ENCODE results near the gene CD81.
"Not testable (repeated sequence)": the region's sequence is repeated elsewhere in the genome, so short reads cannot be mapped to it uniquely, and the experiment has no call there.

CD81 gene

DNA sequence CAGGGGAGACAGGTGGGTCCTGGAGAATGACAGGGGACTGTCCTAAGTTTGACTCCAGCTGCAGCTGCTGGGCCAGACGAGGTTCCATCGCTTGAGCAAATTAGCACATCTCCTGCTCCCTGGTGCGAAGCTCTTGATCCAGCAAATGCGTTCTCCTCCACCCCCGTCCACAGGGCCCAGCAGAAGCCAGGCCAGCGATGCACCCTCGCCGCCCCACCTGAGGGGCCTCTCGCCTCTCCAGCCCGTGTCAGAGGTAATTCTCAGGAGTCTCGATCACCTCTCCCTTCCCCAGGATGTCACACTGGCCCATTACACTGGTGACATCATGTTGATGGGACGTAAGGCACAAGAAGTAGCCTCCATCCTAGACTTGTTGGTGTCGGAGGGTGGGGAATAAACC is 19.5 kb upstream of the CD81 start:
- DNase-seq: not testable (repeated sequence)

DNA sequence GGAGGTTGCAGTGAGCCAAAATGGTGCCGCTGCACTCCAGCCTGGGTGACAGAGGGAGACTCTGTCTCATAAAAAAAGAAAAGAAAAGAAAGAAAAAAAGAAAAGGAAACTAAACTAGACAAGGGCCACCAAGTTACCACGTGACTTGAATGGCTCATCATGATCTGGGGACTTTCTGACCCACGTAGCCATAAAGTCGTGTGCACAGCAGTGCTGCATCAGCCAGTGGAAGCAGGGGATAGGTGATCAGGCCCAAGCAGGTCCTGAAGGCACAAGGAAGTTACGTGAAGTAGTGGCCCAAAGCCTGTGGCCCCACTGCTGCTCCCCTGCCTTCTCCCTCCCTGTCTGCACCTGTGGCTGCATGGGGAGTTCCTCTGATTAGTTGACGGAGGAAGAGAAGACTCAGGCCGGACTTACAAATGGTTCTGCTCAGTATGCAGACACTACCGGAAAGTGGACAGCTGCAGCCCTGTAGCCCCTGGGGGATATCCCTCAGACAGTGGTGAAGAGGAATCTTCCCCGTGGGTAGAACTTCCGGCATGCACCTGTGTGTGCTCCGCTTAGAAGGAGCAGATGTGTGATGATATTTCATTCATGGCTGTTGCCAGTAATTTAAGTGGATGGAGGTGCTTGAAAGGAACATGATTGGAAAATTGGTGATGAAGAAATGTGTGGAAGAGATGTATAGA is 18.2 kb upstream of the CD81 start:
- no peak for DNase-seq

DNA sequence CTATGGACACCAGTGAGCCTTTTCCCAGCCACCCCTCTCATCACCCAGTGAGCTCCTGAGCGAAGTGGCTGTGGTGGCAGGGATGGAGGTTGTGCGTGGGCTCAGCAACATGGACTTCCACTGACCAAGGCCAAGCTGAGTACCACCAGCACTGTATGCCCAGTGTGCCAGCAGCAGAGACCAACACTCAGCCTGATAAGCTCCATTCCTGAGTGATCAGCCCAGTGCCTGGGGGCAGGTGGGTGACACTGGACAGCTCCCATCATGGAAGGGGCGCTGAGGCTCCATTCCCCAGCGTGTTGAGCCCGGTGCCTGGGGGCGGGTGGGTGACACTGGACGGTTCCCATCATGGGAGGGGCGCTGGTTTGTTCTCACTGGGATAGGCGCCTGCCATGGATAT is 17.6 kb upstream of the CD81 start:
- no peak for DNase-seq

DNA sequence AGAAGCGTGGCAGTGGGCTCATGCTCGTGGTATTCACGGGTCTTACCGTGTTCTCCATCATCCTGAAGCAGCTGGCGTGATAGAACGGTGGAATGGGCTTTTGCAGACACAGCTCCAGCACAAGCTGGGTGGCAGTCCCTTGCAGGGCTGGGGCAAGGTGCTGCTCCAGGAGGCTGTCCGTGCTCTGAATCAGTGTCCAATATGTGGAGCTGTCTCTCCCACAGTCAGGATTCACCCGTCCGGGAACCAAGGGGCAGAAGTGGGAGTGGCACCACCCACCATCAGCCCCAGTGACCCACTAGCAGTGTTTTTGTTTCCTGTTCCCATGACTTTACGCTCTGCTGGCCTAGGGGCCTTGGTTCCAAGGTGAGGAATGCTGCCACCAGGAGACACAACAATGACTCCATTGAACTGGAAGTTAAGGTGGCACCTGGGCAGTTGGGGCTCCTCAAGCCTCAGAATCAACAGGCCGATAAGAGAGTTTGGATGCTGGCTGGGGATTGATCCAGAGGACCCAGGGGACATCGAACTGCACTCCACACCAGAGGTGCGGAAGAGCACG is 16.9 kb upstream of the CD81 start:
- DNase-seq: no peak

DNA sequence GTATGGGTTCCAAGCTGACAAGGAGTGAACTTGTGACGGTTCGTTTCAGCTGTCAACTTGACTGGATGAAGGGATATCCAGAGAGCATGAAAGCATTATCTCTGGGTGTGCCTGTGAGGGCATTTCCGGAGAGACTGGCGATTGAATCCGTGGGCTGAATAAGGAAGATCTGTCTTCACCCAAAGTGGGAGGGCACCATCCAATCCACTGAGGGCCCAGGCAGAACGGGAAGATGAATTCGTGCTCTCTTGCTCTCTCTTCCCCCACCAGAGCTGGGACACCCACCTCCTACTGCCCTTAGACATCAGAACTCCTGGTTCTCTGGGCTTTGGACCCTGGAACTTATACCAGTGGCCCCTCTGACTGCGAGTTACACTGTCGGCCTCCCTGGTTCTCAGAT is 15.5 kb upstream of the CD81 start:
- DNase-seq: no peak

DNA sequence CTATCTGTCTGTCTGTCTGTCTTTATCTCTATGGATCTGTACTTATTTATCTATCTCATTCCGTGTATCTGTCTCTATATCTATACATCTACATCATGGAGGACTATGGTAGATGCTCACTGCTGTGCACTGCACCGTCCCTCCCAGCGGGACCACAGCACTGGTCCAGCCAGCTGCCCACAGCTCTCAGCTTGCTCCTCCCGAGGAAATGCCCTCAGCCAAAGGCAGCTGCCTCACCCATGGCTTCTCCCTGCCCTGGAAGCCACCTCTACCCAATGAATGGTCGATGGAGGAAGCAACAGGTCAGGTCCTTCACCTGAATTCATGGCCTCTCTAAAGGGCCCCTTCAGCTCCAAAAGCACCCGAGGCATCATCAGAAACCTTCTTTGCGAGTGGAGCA is 14.7 kb upstream of the CD81 start:
- DNase-seq: no peak

DNA sequence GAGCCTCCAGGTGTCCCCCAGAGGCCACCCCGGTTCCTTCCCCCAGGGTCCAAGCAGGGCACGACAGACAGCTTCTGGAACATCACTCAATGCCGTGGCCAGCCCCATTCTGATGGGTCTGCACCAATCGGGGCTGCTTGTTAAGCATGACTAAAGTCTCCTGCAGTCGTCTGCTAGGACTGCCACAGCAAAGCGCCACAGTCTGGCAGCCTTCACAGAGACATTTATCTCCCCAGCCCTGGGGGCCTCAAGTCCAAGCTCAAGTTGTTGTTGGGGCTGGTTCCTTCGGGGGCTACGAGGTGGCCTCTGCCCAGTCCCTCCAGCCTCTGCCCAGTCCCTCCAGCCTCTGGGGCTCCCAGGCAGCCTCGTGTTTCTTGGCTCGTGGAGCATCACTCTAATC is 14.0 kb upstream of the CD81 start:
- DNase-seq: no peak

DNA sequence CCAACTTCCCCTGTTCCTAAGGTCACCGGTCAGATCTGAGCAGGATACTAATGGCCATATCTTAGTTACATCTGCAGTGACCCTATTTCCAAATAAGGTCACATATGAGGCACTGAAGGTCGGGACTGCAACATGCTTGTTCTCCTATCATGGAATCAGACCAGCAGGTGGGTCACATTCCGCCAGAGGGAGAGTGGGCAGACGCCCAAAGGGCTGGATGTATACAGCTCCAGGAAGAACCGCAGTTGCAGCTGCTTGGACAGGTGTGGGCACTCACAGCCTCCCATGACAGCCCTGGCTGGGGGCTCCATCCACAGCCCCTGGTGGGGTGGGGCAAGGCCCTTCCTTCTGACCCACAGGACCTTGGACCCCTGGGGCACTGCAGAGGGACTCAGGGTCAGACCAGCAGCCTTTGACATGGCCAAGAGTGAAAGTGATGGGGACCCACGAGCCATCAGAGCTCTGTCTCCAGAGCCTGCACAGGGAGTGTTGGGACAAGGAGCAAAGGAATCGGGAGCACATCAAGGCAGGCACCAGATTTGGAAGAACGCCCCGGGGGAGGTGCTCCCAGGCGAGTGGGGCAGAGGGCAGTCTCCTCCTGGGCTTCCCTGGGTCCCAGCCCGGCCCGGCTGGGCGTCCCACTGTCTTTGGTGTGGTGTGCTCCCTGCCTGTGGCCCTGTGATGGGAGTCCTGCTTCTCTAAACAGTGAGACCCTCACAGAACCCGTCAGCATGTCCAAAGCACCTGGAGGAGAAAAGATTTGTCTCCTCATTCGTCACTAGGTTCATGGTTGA is 13.3 kb upstream of the CD81 start:
- DNase-seq: no peak

DNA sequence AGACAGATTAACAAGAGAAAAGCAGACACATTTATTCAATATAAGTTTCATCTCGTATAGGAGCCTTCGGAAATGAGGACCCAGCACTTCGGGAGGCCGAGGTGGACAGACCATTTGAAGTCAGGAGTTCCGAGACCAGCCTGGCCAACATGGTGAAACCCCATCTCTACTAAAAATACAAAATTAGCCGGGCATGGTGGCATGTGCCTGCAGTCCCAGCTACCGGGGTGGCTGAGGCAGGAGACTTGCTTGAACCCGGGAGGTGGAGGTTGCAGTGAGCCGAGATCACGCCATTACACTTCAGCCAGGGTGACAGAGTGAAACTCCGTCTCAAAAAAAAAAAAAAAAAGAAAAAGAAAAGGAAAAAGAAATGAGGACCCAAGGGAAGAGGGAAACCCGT is 12.7 kb upstream of the CD81 start:
- not testable (repeated sequence) for DNase-seq

DNA sequence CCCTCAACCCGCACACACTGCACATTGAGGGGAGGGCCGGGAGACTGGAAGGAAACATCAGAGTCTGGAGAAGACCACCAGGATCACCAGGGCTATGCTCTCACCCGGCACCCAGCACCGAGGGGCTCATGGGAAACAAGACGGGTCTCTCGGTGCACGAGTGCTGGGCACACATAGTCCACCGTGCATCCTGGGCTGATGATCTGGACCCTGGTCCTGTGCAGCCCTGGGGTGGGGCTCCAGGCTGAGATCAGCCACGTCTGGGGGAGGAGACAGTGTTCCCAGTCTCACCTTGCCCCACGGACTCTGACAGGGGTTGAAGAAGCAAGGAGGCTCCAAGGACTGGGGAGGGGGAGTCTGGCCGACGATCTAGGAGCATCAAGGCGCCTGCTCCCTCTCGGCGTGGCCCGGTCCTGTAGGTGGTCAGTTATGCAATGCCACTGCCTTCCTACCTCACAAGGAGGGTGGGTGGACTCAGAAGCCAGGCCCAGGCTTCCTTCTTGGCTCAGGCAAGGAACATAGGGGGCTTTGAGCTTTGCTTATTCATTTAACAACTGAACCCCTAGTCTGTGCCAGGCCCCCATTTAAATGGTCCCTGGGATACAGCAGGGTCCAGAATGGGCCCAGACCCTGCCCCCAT is 11.4 kb upstream of the CD81 start:
- no peak for DNase-seq

DNA sequence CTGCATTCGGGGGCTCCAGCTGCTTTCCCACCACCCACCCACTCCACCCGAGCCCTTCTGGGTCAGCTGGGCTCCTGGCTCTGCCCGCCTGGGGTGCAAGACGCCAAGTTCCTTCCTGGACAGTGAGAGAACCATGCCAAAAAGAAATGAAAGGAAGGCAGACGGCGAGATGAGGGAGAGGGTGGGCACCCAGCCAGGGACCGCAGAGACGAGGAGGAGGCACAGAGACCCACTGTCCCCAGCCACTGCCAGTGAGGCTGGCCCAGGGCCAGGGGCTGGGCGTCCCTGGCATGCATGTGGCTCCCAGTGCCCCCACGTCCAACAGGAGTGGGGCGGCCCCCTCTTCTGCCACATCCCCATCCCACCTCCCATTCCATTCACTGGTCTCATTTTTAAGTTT is 10.8 kb upstream of the CD81 start:
- peak; percentile 59 for DNase-seq

DNA sequence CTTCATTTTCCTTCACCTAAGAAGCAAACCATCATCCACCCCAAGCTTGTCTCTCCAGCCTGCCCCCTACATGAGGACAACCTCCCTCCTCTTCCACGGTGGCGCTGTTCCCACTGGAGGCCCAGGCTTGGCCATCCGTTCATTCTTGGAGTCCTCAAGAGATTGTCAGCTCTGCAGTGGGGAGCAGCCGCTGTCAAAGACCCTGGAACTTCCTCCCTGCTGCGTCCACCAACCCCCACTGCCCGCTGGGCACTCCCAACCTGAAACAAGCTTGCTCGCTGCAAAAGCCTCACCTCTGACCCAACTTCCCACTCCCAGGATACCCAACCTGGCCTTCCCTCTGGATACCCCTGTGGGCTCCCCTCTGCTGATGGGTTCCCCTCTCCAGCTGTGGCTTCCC is 10.4 kb upstream of the CD81 start:
- DNase-seq: no peak

DNA sequence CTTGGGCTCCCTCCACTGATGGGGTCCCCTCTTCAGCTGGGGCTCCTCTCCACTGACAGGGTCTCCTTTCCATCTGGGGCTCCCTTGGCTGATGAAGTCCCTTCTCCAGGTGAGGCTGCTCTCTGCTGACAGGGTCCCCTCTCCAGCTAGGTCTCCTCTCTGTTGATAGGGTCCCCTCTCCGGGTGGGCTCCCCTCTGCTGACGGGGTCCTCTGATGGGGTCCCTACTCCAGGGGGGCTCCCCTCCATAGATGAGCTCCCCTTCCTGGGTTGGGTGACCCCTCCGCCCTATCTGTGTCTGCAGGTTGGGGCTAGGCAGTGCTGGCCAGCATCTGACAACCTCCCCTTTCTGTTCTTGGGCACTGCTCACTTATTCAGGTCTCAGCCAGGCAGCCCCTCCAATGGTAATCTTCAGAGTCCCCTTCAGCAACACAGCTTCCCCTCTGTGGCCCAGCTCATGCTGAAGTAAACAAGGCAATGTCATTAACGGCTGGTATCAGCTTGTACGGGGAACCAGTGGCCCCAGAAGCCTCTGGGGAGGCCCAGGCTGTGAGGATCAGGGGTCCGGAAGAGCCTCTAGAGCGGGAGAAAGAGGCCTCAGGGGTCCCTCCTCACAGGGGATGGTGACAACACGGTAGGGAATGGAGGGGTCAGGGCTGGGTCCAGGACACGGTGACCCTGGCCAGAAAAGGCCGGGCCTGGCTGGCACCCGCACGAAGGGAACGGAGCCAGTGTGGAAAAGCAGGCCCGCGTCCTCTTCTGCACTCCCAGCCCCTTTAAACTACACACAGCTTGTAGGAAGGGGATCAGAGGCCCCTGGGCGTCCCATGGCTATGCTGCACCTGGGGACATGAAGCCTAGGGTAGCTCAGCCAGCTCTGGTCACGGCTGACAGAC is 9.6 kb upstream of the CD81 start:
- no peak for DNase-seq

DNA sequence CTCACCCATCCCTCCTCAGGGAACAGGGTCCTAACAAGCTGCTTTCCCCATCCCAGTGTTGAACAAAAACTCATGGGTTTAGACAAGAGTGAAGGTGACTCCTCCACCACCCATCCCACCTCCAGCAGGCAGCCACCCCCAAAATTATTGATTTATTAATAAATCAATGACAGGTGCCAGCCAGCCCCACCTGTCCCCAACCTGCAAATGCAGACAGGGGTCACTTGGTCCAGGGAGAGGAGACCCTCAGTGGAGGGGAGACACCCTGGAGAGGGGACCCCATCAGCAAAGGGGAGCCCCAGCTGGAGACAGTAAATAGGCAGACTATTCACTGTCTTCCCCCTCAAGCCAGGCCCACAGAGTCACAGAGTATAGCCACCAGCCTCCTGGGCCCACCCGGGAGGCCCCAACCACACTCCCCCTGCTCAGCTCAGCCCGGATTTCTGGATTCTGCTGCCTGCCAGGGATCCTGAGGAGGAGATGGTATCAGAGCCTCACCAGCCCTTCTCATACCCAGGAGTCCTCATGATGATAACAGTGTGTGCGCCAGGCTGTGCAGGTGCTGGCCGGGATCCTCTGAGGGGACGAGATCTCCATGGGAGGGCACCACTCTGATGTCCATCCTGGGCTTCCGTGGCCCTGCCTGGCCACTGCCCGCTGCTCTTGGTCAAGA is 8.8 kb upstream of the CD81 start:
- DNase-seq: no peak

DNA sequence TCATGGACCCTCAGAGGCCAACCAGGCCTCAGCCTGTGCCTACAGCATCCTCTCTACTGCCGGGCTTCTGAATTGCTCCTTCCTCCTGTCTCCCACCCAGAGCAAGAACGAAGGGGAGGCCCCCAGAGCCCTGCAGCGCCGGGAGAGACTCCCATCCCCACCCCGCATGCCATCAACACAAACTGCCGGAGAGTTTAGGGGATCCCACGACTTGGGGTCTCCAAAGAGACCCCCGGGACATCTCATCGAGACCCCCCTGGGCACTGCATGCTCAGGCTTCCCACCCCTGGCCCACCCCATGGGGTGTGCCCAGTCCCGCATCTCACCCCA is 8.3 kb upstream of the CD81 start:
- no peak for DNase-seq

DNA sequence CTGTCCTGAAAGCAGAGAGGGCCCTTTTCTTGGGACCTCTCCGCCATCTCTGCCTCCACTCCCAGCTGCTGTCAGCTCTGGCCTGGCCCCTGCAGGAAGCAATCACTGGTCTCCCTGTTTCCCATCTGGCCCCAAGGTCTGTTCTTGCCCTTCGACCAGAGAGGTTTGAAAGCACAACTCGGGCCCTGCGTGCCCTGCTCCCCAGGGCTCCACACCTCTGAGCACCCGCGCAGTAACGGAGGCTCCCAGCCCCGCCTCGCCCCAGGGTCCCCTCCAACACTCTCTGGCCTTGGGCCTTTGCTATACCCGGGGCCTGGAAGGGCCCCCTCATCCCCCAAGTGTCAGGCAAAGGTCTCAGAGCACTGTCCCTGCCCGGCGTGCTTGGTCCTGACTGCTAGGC is 7.8 kb upstream of the CD81 start:
- no peak for DNase-seq

DNA sequence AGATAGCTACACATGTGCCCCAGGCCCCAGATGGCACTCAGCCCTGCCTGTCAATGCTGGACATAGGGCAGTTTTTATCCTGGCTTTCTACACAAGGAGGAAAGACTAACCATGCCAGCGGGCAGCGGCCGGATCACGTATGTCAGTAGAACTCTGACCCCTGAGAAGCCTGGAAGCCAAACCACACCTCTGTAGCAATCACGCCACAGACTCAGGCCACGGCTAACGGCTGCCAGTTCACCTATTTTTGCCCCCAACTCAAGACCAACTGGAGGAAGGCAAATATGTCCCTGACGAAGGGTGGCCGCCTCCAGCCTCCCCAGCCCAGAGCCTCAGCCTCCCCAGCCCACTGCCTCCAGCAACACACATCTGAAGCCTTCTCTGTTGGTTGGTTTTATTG is 7.2 kb upstream of the CD81 start:
- no peak for DNase-seq

DNA sequence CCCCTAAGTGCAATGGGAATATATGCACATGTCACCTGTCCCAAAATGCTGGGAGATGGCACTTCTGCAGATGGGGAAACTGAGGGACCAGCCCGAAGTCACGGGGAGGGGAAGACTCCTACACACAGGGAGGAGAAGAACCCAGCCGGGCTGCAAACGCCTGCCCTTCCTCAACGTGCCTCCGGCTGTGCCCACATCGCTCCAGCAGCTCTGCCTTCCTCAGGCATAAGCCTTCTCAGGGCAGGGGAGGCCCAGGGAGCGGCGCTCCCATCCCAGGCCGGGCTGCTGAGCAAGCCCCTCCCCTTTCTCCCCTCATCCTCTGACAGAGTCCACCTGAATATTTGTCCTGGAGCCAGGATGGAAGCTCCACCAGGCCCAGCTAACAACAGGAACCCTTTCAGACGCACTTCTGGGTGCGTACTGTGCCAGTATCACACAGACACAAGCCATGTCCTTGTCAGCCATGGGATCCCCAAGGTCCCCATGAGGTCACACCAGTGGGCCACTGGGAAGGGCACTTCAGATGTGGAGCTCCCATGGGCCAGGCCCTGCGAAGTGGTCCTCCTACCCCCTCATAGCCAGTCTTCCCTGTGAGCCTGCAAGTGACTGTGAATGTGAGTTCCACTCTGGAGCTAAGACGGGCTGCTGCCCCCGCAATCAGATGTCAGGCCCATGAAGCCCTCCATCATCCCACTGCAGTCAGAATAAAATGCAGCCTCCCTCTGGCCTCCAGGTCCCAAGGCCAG is 2.5 kb upstream of the CD81 start:
- DNase-seq: no peak

DNA sequence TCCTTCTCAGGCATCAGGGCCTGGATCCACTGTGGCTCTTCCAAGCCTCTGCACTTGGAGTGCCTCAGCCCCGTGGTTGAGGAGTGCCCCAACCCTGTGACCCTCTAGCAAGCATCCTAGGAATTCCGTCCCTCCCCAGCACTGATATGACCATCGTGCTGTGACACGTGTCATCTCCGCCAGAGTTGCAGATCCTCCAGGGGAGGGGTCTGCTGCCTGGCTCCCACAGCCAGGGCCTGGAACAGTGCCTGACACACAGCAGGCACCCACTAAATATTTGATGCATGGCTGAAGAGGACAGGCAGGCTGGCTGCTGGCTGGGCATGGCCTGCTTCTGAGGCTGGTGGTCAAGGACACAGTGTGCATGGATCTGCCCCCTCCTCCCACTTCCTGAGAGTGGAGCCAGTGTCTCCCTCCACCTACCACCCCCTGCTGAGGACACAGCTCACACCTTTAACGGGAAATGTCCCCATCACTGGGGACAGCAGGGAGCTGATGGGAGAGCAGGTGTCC is 1.7 kb upstream of the CD81 start:
- DNase-seq: no peak

DNA sequence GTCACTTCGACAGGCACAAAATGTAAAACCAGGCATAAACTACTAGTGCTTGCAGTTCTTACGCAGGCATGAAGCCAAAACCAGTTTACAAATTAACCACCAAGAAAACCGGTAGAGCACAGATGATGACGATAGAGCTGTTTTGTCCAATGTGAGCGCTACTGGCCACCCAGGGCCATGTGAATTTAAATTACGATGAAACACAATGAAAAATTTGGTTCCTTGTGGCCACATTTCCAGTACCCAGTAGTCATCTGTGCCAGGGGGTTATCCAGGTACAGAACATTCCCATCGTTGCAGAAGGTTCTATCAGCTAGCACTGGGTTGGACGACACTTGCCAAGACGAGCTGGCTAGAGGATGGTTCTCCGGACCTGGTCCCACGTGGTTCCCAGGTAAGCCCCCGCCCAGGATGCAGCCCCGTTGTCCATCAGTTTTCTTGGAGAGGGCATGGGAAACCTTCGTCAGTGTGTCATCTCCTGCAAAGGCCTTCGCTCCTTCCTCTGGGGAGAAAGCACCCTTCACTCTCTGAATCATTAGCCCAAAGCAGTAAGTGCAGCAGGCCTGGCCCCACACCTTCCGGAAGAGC is 1.1 kb upstream of the CD81 start:
- DNase-seq: no peak
